ENCODE results near the gene JARID2. TPM values are rescaled to one million over a fixed set of nuclear protein-coding genes. Genes with fewer than 3 reads are reported as not detected.

JARID2 gene
- total RNA-seq, 1 donor from 2014 or later: 24.2 TPM

GRCh38 chr6:15250187-15251168 is 4.6 kb downstream of the JARID2 start:
- DNase-seq (ENCODE audit: low read depth): no peak
- Histone ChIP-seq H3K9me3 (ENCODE audit: insufficient read depth, low read depth, low read length) (no peaks in the 10 kb centered on the region), H3K27me3 (ENCODE audit: insufficient read depth, low read length) (no peaks in the 10 kb centered on the region), H3K4me2 (ENCODE audit: low read length) (peak overlapping the region; percentile 87), H2AFZ (ENCODE audit: low read depth, low read length) (no peak overlapping the region), H3K9ac (ENCODE audit: low read length) (peak overlapping the region; percentile 79), H3K27ac (ENCODE audit: low read depth, low read length) (no peak overlapping the region), H3K79me2 (ENCODE audit: insufficient read depth, low read length) (peaks cover 88% of the 10 kb centered on the region), H3K4me1 (ENCODE audit: insufficient read depth, low read length) (peaks cover 9% of the 10 kb centered on the region), H3K4me3 (ENCODE audit: insufficient read depth, low read depth, low read length) (no peak overlapping the region), H4K20me1 (ENCODE audit: insufficient read depth, low read length) (peaks cover 85% of the 10 kb centered on the region), H3K36me3 (ENCODE audit: insufficient read depth, low read length) (no peaks in the 10 kb centered on the region)
- no peak for TF ChIP-seq CTCF (IDR thresholded peaks at IDR 0.05; ENCODE audit: insufficient read depth, low read depth, low read length)
- Mint-ChIP-seq H3K27me3 (ENCODE audit: low read depth, unreplicated experiment) (no peaks in the 10 kb centered on the region), H3K4me3 (ENCODE audit: unreplicated experiment) (peak overlapping the region; percentile 23), H3K4me1 (ENCODE audit: low read depth, unreplicated experiment) (peaks cover 29% of the 10 kb centered on the region), H3K36me3 (ENCODE audit: low read depth, unreplicated experiment) (peaks cover 3% of the 10 kb centered on the region), H3K9me3 (ENCODE audit: unreplicated experiment) (no peaks in the 10 kb centered on the region), H3K27ac (ENCODE audit: unreplicated experiment) (peak overlapping the region; percentile 4)
- no peak for FAIRE-seq

- no peak overlapping the region for H3K27ac Mint-ChIP-seq (ENCODE audit: unreplicated experiment)
Observed at GRCh38 chr6:15252195-15252594, 6.3 kb downstream of the JARID2 start.

More at GRCh38 chr6:15252195-15252594, 6.3 kb downstream of the JARID2 start:
- H3K36me3 ChIP-seq (ENCODE audit: insufficient read depth, low read length): no peaks in the 10 kb centered on the region
- Mint-ChIP-seq H3K27me3 (ENCODE audit: low read depth, unreplicated experiment) (no peaks in the 10 kb centered on the region), H3K4me3 (ENCODE audit: unreplicated experiment) (no peak overlapping the region), H3K4me1 (ENCODE audit: low read depth, unreplicated experiment) (peaks cover 42% of the 10 kb centered on the region), H3K9me3 (ENCODE audit: unreplicated experiment) (no peaks in the 10 kb centered on the region), H3K36me3 (ENCODE audit: low read depth, unreplicated experiment) (peaks cover 3% of the 10 kb centered on the region)
- peaks cover 92% of the 10 kb centered on the region for H3K79me2 ChIP-seq (ENCODE audit: insufficient read depth, low read length)
- FAIRE-seq: no peak
- no peak overlapping the region for H2AFZ ChIP-seq (ENCODE audit: low read depth, low read length)
- H3K27me3 ChIP-seq (ENCODE audit: insufficient read depth, low read length): no peaks in the 10 kb centered on the region
- no peak overlapping the region for H3K4me3 ChIP-seq (ENCODE audit: insufficient read depth, low read depth, low read length)
- no peaks in the 10 kb centered on the region for H3K9me3 ChIP-seq (ENCODE audit: insufficient read depth, low read depth, low read length)
- no peak overlapping the region for H3K4me2 ChIP-seq (ENCODE audit: low read length)
- H3K27ac ChIP-seq (ENCODE audit: low read depth, low read length): no peak overlapping the region
- DNase-seq (ENCODE audit: low read depth): no peak
- no peak overlapping the region for H3K9ac ChIP-seq (ENCODE audit: low read length)
- peaks cover 9% of the 10 kb centered on the region for H3K4me1 ChIP-seq (ENCODE audit: insufficient read depth, low read length)
- TF ChIP-seq EZH2 (IDR thresholded peaks at IDR 0.05; ENCODE audit: insufficient read depth, low read length): no peak
- no peak for TF ChIP-seq CTCF (IDR thresholded peaks at IDR 0.05; ENCODE audit: insufficient read depth, low read depth, low read length)
- peaks cover 91% of the 10 kb centered on the region for H4K20me1 ChIP-seq (ENCODE audit: insufficient read depth, low read length)
